NCI-H2227 (cell line): ENCODE results near the gene RAC2.
"Not testable (repeated sequence)": the region's sequence is repeated elsewhere in the genome, so short reads cannot be mapped to it uniquely, and the experiment has no call there.

Experiments
- DNase-seq: peaks from one replicate; lab custom pipeline; 2025; ENCODE audit not compliant: unreplicated experiment; lab: John Stamatoyannopoulos, UW

The RAC2 gene

GRCh38 chr22:37256075-37256726, 12.1 kb upstream of the RAC2 start:
- DNase-seq = no peak

DNA sequence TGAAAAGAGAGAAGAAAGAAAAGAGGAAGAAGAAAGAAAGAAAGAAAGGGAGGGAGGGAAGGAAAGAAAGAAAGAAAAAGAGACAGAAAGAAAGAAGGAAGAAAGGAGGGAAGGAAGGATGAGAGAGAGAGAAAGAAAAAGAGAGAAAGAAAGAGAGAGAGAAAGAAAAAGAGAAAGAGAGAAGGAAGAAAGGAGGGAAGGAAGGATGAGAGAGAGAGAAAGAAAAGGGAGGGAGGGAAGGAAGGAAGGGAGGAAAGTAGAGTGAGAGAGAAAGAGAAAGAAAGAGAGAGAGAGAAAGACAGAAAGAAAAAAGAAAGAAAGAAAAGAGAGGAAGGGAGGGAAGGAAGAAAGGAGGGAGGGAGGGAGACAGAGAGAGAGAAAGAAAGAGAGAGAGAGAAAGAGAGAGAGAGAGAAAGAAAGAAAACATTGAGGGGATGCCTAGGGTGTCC, 11.5 kb upstream of the RAC2 start:
- no peak for DNase-seq

GRCh38 chr22:37254867-37255233, 10.8 kb upstream of the RAC2 start:
- no peak for DNase-seq

GRCh38 chr22:37254209-37254866, 10.3 kb upstream of the RAC2 start:
- DNase-seq = no peak

DNA sequence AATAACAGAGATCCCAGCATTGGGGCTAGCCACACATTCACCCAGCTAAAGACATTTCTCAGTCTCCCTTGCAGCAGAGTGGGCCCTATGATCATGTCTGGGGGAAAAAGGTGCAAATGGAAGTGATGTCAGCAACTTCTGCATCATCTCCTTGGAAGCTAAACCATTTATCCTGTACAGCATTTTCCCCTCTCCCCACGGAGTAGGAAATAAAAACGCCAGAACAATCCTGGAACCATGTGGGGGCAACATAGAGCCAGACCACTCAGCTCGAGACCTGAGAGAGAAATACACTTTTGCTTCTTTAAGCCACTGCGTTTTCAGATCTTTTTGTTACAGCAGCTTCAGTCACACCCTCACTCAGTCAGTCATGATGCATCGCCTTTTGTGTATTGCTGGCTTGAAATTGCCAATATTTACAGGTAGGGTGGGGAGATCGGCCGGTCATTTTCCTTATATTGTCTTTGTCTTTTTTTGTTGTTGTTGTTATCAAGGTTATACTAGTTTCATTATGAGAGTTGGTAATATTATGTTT, 9.1 kb upstream of the RAC2 start:
- DNase-seq = no peak

GRCh38 chr22:37251836-37252235, 7.8 kb upstream of the RAC2 start:
- DNase-seq = not testable (repeated sequence)

DNA sequence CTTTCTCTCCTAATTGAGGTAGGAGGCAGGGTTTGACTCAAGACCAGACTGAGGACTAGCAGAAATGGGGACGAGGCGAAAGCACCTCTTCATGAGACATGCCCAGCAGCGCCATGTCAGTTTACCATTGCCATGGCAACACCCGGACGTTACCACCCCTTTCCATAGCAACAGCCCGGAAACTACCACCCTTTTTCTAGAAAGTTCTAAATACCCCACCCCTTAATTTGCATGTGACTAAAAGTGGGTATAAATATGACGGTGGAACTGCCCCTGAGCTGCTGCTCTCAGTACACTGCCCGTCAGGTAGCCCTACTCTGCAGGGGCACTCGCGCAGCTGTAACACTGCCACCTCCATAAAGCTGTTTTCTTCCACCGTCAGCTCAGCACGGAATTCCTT, 5.9 kb upstream of the RAC2 start:
- DNase-seq = no peak

- no peak for DNase-seq
Measured at GRCh38 chr22:37248251-37248650, 4.2 kb upstream of the RAC2 start.

GRCh38 chr22:37245740-37246139, 1.7 kb upstream of the RAC2 start:
- no peak for DNase-seq

GRCh38 chr22:37244922-37245722, 1.1 kb upstream of the RAC2 start:
- no peak for DNase-seq

- DNase-seq = no peak
Measured at GRCh38 chr22:37243402-37244113, 511 bp downstream of the RAC2 start.

DNA sequence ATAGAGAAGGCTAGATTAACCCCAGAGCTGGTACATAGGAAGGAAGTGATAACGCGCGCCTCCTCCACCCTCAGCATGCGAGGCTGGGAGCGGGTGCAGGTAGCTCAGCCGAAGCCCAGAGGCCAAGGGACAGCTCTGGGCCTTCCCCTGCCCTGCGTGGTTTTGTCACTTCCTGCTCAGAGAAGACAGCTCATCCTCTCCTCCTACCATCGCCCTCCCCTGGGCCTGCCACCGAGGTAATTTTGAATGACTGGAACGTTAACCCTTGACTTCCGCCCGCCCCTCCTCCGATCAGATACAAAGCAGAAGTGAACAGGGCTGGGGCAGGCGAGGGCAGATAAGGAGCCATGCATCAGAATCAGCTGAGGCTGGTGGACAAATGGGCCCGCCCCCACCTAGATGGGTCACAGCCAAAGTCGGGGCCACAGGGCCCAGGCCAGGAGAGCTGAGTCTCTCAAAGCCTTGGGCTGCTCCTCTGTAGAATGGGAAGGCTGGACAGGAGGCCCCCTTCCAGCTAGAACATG, 1.6 kb downstream of the RAC2 start:
- no peak for DNase-seq

DNA sequence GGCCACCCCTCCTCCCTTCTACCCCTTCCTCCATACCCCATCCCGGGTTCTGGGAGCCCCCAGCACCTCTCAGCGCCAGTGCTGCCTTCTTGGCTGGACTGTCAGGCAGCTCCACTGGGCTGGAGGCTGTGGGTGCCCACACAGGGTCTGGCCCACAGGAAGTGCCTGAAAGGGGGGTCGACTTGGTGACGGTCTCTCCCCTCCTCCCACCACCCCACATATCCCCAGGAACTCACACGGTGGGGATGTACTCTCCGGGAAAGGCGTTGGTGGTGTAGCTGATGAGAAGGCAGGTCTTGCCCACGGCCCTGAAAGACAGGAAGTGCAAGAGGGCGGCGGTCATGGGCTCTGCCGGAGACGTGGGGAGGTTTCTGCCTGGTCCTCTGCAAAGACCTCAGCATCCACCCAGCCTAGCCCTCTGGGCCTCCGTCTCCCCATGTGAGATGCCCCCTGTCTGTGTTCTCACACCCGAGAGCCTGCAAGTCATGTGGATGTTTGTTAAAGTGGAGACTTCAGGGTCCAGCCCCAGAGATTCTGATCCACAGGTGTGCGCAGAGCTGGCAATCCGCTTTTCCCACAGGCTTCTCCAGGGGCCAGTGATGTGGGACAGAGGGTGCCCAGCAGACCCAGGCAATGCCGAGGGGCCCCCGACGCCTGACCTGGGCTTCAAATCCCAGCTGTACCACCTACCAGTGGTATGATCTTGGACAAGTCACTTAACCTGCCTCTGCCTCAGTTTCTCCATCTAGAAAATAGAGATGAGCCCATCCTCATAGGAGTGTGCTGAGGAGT, 2.5 kb downstream of the RAC2 start:
- DNase-seq = no peak

- no peak for DNase-seq
Measured at GRCh38 chr22:37240941-37241320, 3.1 kb downstream of the RAC2 start.

DNA sequence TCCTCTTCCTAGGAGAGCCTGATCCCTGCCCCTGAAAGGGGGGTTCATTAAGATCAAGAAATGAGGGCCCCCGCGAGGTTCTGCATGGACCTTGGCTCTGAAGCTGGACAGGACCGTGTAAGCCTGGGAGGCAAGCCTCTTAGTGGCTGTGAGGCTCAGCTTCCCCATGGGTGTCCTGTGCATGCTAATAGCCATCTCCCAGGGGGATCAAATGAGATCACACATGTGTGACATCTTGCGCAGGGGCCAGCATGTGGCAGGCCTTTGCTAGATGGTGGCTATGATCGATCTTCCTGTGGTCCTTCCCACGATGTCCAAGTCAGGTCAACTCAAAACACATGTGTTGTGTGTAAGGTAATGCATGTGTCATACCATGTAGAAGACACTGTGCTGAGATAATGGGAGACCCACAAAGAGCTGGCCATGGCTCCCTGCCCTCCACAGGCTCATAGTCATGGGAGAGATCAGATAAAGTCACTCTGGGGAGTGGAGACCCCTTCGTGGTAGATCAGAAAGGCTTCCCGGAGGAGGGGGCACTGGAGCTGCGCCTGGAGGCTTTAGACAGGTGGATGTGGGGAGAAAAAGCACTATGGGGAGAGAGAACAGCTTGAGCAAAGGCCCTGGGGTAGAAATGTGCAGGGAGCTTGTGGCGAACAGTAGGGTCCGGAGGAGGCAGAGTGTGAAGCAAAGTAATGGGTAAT, 3.7 kb downstream of the RAC2 start:
- DNase-seq = no peak

DNA sequence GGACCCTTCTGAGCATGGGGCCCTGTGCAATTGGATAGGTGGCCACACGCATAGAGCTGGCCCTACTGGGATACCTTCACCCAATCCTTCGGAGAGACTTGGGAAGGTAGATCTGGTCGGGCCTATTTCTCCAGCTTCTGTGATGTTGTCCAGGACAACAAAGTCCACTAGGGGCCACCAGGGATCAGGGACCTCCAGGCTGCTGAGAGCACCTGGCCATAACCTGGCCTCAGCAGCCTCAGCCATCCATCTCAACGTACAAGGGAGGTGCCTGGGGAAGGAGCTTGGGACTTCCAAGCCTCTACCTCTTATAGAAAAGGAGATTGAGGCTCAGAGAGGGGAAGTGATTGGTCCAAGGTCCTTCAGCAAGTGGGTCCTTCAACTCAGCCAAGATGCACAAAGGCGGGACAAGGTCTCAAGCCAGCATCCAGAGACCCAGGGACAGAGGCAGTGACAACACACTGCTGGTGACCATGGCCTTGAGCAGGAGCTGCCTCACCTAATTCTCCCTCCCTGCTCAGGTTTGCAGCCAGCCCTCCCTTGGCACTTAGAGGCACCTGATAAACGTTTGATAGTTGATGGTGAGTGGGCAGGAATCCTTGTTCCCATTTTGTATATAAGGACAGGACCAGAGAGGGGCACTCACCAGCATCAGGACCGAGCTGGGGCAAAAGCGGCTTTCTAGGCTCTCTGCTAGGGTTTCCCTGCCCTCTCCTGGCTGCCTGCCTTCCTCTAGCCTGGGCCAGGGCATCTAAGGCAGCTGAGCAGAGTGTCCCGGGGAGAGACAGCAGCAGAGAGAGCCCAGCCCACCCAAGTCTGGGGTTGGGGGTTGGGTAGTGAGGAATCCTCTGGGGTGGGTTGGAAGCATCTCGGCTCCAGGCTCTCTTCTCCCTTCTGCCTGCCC, 4.5 kb downstream of the RAC2 start:
- no peak for DNase-seq

DNA sequence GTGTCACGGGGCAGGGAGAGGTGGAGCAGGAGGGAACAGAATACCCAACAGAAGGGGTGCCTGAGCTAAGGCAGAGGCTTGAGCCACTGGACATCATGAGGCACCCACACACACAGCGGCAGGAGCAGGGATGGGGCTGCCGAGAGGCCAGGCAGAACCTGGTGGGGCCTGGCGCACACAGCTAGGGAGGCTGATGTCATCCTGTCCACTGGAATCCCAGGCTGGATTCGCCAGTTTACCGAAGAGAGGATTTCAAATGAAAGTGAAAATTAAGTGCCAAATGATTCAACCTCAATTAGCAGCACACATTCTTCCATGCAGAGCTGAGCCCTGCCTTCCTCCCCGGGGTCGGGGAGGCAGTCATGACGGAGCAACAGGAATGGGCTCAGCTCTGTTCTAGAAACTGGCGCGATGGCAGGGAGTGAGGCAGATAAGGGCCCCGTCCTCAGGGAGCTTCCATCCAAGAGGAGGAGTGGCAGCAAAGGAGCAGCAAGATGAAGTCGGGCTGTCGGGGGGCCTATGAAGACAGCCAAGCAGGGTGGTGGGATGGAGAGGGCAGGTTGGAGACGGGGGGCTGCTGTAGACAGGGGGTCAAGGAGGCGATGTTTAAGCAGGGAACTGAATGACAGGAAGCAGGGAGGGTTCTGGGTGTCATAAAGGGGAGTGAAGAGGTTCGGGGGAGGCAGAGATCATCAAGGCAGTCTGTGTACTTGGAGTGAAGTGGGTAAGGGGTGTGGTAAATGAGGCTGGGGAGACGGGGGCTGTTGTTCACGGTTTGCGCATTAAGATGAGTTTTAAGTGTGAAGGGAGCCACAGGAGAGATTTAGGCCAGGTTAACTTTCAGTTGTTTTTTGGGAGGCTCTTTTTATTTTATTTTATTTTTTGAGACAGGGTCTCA, 6.4 kb downstream of the RAC2 start:
- DNase-seq = no peak
